HG02840 (cell line): ENCODE data around the gene DLG2.

Experiments
- ATAC-seq: cut with Tn5 transposase; IDR thresholded peaks from one replicate; pipeline ENCODE4 v1.9.1; 2021; ENCODE audit warnings: mild to moderate bottlenecking, moderate library complexity, moderate number of reproducible peaks; ENCODE audit not compliant: unreplicated experiment, low FRiP score

DLG2 gene

GRCh38 chr11:84128840-84129239 lies 1498.3 kb downstream of the DLG2 start:
- no peak for ATAC-seq

- ATAC-seq, result no peak
Measured at GRCh38 chr11:84117394-84117793, 1509.8 kb downstream of the DLG2 start.

- no peak for ATAC-seq
Measured at GRCh38 chr11:84106541-84106940, 1520.6 kb downstream of the DLG2 start.

GRCh38 chr11:84105148-84105547 lies 1522.0 kb downstream of the DLG2 start:
- ATAC-seq, result no peak

GRCh38 chr11:84103096-84103495 lies 1524.0 kb downstream of the DLG2 start:
- no peak for ATAC-seq

GRCh38 chr11:84097186-84097585 lies 1530.0 kb downstream of the DLG2 start:
- no peak for ATAC-seq

GRCh38 chr11:84091212-84091986 lies 1535.7 kb downstream of the DLG2 start:
- no peak for ATAC-seq

GRCh38 chr11:84089072-84090057 lies 1537.8 kb downstream of the DLG2 start:
- no peak for ATAC-seq

- ATAC-seq, result no peak
Measured at GRCh38 chr11:84071851-84072250, 1555.3 kb downstream of the DLG2 start.

- no peak for ATAC-seq
Measured at GRCh38 chr11:84069048-84069447, 1558.1 kb downstream of the DLG2 start.

- ATAC-seq, result no peak
Measured at GRCh38 chr11:84061726-84062125, 1565.4 kb downstream of the DLG2 start.

GRCh38 chr11:84056653-84057376 lies 1570.3 kb downstream of the DLG2 start:
- ATAC-seq, result no peak

GRCh38 chr11:84045146-84045545 lies 1582.0 kb downstream of the DLG2 start:
- ATAC-seq, result no peak

- no peak for ATAC-seq
Measured at GRCh38 chr11:84044706-84045105, 1582.4 kb downstream of the DLG2 start.

- no peak for ATAC-seq
Measured at GRCh38 chr11:84036664-84037194, 1590.4 kb downstream of the DLG2 start.

- no peak for ATAC-seq
Measured at GRCh38 chr11:84035645-84036044, 1591.5 kb downstream of the DLG2 start.

GRCh38 chr11:84034484-84034883 lies 1592.7 kb downstream of the DLG2 start:
- ATAC-seq, result no peak

GRCh38 chr11:84024266-84024665 lies 1602.9 kb downstream of the DLG2 start:
- no peak for ATAC-seq

- ATAC-seq, result no peak
Measured at GRCh38 chr11:84022695-84023094, 1604.4 kb downstream of the DLG2 start.

- no peak for ATAC-seq
Measured at GRCh38 chr11:84022201-84022600, 1604.9 kb downstream of the DLG2 start.
